ENCODE data around the gene SLAMF6. TPM values are rescaled to one million over a fixed set of nuclear protein-coding genes. Genes with fewer than 3 reads are reported as not detected.

The SLAMF6 gene
- total RNA-seq, 6 donors from 2014 or later: 2.7 to 10.7 (median 3.4) TPM

DNA sequence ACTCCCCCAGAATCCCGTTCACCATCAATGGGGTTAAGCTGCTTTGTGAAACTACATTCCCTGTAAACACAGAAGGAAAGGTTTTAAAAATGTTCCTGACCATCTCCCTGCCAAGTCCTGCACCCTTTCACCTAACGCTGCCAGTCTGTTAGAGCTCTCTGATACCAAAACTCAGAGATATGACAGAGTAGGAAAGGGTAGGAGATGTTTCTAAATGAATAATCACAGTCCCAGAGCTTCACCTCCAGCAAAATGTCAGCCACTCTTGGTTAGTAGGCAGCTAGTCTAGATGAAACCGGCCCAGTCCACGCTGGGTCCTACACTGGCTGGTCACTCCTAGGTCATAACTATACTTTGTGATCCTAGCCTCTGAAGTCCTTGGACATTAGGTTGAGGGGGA is 26.7 kb downstream of the SLAMF6 start:
- Histone ChIP-seq H3K4me1 (no peaks in the 10 kb centered on the region), H3K36me3 (no peaks in the 10 kb centered on the region), H3K9me3 (peaks cover 0 to 3% (median 0%) of the 10 kb centered on the region in 4 donors), H3K27me3 (no peaks in the 10 kb centered on the region), H3K27ac (no peak overlapping the region), H3K4me3 (no peak overlapping the region)
- ATAC-seq (ENCODE audit: low FRiP score in 2 of 2) (no peak), DNase-seq (no peak)
- TF ChIP-seq, protein P1, sequence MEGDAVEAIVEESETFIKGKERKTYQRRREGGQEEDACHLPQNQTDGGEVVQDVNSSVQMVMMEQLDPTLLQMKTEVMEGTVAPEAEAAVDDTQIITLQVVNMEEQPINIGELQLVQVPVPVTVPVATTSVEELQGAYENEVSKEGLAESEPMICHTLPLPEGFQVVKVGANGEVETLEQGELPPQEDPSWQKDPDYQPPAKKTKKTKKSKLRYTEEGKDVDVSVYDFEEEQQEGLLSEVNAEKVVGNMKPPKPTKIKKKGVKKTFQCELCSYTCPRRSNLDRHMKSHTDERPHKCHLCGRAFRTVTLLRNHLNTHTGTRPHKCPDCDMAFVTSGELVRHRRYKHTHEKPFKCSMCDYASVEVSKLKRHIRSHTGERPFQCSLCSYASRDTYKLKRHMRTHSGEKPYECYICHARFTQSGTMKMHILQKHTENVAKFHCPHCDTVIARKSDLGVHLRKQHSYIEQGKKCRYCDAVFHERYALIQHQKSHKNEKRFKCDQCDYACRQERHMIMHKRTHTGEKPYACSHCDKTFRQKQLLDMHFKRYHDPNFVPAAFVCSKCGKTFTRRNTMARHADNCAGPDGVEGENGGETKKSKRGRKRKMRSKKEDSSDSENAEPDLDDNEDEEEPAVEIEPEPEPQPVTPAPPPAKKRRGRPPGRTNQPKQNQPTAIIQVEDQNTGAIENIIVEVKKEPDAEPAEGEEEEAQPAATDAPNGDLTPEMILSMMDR (IDR thresholded peaks at IDR 0.05): no peak
- TF ChIP-seq EP300 (IDR thresholded peaks at IDR 0.05): no peak
- no peak for TF ChIP-seq POLR2AphosphoS5 (IDR thresholded peaks at IDR 0.05)
- no peak for TF ChIP-seq POLR2A (IDR thresholded peaks at IDR 0.05)
- 87 to 91% methylated on average over 4 of the region's 4 CpGs for WGBS, 2 donors

DNA sequence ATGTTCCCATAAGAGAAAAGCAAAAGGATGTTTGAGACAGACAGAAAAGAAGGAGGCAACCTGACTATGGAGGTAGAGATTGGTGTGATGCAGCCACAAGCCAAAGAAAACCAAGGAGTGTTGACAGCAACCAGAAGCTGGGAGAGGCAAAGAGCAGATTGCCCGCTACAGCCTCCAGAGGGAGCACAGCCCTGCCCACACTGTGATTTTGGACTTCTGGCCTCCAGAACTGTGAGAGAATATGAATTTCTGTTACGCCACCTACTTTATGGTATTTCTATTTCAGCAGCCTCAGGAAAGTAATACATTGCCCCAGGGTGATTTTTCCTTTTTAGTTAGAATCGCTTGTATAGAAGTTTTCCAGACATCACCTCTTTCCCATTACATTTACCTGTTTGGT is 28.4 kb downstream of the SLAMF6 start:
- Histone ChIP-seq H3K27me3 (no peaks in the 10 kb centered on the region), H3K4me1 (no peaks in the 10 kb centered on the region), H3K4me3 (no peak overlapping the region), H3K27ac (no peak overlapping the region), H3K9me3 (peaks cover 0 to 3% (median 0%) of the 10 kb centered on the region in 4 donors), H3K36me3 (no peaks in the 10 kb centered on the region)
- TF ChIP-seq, protein P1 (IDR thresholded peaks at IDR 0.05): peak in 1 of 6 experiments; percentile 18
- TF ChIP-seq POLR2A (IDR thresholded peaks at IDR 0.05): no peak
- no peak for TF ChIP-seq POLR2AphosphoS5 (IDR thresholded peaks at IDR 0.05)
- TF ChIP-seq EP300 (IDR thresholded peaks at IDR 0.05): no peak
- DNase-seq (no peak), ATAC-seq (ENCODE audit: low FRiP score in 2 of 2) (no peak)
- WGBS, 2 donors: 82 to 84% methylated on average over 3 of the region's 3 CpGs

DNA sequence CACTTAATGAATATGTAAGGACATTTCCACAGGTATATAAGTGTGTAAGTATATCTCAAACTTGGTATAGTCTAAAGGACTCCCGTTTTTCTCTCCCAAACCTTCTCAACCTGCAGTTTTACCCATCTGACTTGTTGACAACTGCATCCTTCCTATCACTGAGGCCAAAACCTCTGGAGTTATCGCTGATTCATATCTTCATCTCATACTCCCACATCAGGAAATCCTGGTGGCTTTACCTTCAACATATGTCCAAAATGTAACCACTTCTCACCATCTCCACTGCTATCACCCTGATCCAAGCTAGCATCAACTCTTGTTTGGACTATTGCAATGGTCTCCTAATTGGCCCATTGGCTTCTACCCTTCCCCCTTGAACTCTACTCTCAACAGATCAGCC is 30.4 kb downstream of the SLAMF6 start:
- Histone ChIP-seq H3K27ac (no peak overlapping the region), H3K27me3 (no peaks in the 10 kb centered on the region), H3K36me3 (no peaks in the 10 kb centered on the region), H3K4me1 (no peaks in the 10 kb centered on the region), H3K4me3 (no peak overlapping the region), H3K9me3 (no peaks in the 10 kb centered on the region)
- TF ChIP-seq, protein P1 (IDR thresholded peaks at IDR 0.05): no peak
- TF ChIP-seq POLR2A (IDR thresholded peaks at IDR 0.05) (no peak), POLR2AphosphoS5 (IDR thresholded peaks at IDR 0.05) (no peak), EP300 (IDR thresholded peaks at IDR 0.05) (no peak)
- 76 to 83% methylated on average over 2 of the region's 2 CpGs for WGBS, 2 donors
- ATAC-seq (ENCODE audit: low FRiP score in 2 of 2): no peak
- DNase-seq: no peak

DNA sequence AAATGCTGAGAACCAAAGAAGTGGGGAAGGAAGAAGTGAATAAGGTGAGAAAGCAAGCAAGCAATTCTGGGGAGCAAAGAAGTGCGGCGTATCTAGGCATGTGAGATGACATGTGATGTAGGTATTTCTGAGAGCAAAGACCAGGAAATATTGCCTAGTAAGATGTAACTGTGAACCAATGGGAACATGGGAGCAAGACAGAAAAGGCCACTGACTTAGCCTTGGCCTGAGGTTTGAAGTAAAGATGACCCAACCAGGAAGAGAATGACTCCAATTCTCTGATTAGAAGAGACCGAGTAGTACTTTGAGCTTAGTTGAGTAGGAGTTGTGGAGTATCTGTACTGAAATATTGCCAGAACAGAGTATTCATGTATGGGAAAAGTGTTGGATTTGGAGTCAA is 31.1 kb downstream of the SLAMF6 start:
- Histone ChIP-seq H3K27me3 (no peaks in the 10 kb centered on the region), H3K9me3 (no peaks in the 10 kb centered on the region), H3K4me1 (no peaks in the 10 kb centered on the region), H3K27ac (no peak overlapping the region), H3K36me3 (no peaks in the 10 kb centered on the region), H3K4me3 (no peak overlapping the region)
- ATAC-seq (ENCODE audit: low FRiP score in 2 of 2) (no peak), DNase-seq (no peak)
- TF ChIP-seq EP300 (IDR thresholded peaks at IDR 0.05): no peak
- TF ChIP-seq POLR2A (IDR thresholded peaks at IDR 0.05): no peak
- TF ChIP-seq, protein P1 (IDR thresholded peaks at IDR 0.05): no peak
- no peak for TF ChIP-seq POLR2AphosphoS5 (IDR thresholded peaks at IDR 0.05)
- WGBS, 2 donors: 93 to 95% methylated on average over 3 of the region's 3 CpGs

DNA sequence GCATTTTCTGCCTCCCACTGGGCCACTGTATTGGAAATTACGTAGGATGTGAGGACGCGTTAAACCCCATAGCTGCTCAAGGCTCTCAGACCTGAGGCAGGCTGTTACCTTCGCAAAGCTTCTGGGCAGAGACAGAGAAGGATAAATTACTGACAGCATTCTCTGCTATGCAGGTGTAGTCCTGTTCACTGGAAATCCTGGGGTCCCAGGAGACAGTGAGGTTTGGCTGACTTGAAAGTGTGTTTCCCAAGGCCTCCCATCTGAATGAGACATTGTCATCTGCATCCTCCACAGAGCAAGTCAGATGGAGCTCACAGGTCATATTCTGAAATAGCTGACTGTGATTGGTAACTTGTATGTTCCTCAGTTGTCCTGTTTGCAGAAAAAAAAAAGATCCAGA is 32.0 kb downstream of the SLAMF6 start:
- no peaks in the 10 kb centered on the region for H3K9me3 ChIP-seq
- no peak overlapping the region for H3K27ac ChIP-seq
- TF ChIP-seq POLR2AphosphoS5 (IDR thresholded peaks at IDR 0.05): no peak
- TF ChIP-seq, protein P1 (IDR thresholded peaks at IDR 0.05): no peak
- TF ChIP-seq EP300 (IDR thresholded peaks at IDR 0.05): no peak
- no peak for TF ChIP-seq POLR2A (IDR thresholded peaks at IDR 0.05)
- no peak for DNase-seq
- no peak for ATAC-seq (ENCODE audit: low FRiP score in 2 of 2)
- no peak overlapping the region for H3K4me3 ChIP-seq
- 86 to 96% methylated on average over 4 of the region's 4 CpGs for WGBS, 2 donors
- H3K4me1 ChIP-seq: no peaks in the 10 kb centered on the region
- no peaks in the 10 kb centered on the region for H3K27me3 ChIP-seq
- H3K36me3 ChIP-seq: no peaks in the 10 kb centered on the region
